ENCODE measurements around the gene HMG20A.

HMG20A gene

DNA sequence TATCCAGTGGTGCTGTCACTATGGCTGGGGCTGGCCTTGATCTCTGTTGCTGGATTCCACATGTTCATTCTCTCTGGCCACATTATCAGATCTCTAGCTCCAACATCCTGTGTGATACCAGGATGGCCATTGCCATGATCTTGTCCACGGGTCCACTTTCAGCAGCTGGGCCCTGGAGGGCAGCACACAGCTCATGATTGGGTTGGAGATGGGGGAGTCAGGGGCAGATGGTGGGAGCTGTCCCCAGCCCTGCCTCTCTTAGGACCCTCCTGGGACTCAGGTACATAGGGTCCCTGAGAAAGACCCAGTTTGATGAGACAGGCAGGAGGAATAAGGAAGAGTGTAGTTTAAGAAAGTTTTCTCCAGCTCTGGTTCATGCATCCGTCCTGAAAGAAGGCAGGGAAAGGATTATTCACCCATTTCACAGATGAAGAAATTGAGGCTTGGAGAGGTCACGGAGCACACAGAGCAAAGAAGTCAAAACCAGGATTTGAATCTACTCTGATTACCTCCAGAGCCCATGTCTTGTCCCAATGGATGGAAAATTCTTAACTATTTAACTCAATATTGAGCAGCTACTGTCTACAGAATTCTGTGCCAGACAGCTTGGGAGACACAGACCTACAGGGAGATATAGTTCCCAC is 111.5 kb downstream of the HMG20A start:
- no peak for DNase-seq (ENCODE audit: low read depth)
- TF ChIP-seq, protein P1, sequence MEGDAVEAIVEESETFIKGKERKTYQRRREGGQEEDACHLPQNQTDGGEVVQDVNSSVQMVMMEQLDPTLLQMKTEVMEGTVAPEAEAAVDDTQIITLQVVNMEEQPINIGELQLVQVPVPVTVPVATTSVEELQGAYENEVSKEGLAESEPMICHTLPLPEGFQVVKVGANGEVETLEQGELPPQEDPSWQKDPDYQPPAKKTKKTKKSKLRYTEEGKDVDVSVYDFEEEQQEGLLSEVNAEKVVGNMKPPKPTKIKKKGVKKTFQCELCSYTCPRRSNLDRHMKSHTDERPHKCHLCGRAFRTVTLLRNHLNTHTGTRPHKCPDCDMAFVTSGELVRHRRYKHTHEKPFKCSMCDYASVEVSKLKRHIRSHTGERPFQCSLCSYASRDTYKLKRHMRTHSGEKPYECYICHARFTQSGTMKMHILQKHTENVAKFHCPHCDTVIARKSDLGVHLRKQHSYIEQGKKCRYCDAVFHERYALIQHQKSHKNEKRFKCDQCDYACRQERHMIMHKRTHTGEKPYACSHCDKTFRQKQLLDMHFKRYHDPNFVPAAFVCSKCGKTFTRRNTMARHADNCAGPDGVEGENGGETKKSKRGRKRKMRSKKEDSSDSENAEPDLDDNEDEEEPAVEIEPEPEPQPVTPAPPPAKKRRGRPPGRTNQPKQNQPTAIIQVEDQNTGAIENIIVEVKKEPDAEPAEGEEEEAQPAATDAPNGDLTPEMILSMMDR (IDR thresholded peaks at IDR 0.05; ENCODE audit: insufficient read depth, low read depth, low read length, missing control alignments) = no peak

DNA sequence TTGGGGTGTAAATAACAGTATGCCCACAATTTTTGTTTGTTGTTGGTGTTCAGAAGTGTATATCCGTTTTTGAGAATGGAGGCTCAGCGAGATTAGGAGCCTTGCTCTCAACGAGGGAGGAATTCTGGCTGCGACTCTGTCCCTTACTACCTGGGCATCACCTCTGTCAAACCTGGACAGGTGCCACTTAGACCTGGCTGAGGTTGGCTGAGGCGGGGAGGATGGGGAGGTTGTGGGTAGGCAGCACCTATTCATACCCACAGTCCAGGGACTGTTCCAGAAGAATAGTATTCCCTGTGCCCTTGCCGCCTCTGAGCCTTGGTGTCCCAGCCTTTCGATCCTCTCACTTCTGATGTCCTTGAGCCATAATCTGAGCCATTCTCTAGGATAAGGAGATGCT is 112.2 kb downstream of the HMG20A start:
- H3K4me3 ChIP-seq (ENCODE audit: low read depth, low read length) = no peak overlapping the region
- TF ChIP-seq, protein P1 (IDR thresholded peaks at IDR 0.05; ENCODE audit: insufficient read depth, low read depth, low read length, missing control alignments) = no peak
- DNase-seq (ENCODE audit: low read depth) = no peak

More for the DNA sequence above, 111.5 kb downstream of the HMG20A start:
- no peak overlapping the region for H3K4me3 ChIP-seq (ENCODE audit: low read depth, low read length)

DNA sequence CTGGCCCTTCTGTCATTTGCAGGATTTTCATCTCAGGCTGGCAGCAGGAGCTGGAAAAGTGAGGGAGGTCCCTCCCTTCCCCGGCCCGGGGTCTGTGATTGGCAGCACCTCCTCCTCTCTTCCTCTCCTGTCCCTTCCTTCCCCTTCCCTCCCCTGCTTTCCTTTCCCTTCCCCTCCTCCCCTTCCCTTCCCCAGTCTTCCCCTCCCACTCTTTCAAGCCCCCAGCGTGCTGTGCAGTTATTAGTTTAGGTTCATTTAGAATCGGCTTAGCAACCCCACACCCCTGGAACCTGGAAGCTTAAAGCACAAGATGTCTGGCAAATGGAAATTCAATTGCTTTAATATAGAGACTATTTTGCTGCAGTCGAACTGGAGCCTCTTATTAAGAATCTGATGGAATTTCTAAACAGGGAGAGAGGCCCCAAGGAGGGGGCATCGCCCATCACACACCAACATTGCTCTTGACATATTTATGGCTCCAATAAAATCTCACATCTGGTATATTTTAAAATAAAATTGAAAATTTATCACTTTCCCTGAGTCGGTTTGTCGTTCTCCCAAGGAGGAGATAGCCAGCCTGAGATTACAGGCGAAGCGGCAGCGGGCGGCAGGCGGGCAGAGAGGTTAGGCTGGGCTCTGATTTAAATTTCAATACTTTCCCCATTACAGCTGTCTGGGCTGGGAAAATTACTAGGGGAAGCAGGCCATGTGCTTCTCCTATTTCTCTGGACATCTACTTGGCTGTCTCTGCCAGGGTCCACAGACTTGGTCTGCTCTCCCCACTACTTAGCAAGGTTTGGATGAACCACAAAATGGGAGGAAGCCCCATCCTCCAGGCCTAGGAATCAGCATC is 113.1 kb downstream of the HMG20A start:
- no peak for DNase-seq (ENCODE audit: low read depth)
- H3K4me3 ChIP-seq (ENCODE audit: low read depth, low read length) = no peak overlapping the region
- TF ChIP-seq, protein P1 (IDR thresholded peaks at IDR 0.05; ENCODE audit: insufficient read depth, low read depth, low read length, missing control alignments) = no peak
